ENCODE measurements around the gene RBM43.

RBM43 gene

GRCh38 chr2:151230627-151231140 is 31.0 kb downstream of the RBM43 start:
- in situ Hi-C loops (cut with MboI; ENCODE audit: low sequenced_read_pairs): no loop called here

DNA sequence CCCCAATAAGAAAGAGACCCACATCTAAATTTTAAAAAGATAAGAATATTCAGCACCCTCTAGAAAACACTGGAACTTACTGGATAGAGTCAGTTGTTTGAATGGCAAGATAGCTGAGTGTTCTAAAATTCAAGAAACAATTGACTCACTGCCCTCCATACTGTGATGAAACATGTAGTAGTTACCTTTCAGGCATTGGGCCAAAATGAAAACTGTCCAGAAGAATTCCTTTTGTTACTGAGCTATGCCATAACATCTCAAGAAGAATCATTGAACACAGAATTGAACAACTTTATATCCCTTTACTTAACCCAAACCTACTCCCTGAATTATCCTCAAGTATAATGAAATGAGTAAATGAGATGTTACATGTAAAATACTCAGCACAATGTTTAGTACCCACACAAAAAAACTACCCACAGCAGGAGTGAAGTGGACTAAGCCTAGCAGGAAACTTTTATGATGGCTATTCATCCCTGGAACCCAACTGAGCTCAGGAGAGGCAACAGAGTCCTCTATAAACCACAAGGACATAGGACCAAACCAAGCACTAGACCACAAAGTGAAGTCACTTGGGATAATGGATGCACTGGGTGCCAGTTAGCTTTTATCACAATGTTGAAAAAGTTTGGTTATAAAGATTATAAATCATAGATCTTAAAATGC is 32.7 kb downstream of the RBM43 start:
- in situ Hi-C loops (cut with MboI; ENCODE audit: low sequenced_read_pairs): no loop called here

DNA sequence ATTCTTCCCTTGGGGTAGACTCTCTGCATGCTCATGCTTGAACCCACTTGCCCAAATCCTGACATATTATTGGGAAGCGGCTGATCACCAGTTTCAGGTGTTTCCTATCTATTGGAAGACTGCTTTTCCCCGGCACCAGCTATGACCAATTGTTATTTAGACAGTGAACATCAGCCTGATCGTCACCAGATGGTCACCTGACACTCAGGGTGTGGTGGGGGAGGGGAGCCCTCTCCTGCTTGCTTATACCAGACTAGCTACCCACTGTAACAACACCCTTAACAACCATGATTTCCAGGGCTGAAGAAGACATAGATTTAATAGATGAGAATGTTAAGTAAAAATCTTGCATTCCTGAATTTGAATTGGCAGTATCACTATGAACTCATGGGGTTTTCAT is 44.3 kb downstream of the RBM43 start:
- in situ Hi-C loops (cut with MboI; ENCODE audit: low sequenced_read_pairs): no loop called here

DNA sequence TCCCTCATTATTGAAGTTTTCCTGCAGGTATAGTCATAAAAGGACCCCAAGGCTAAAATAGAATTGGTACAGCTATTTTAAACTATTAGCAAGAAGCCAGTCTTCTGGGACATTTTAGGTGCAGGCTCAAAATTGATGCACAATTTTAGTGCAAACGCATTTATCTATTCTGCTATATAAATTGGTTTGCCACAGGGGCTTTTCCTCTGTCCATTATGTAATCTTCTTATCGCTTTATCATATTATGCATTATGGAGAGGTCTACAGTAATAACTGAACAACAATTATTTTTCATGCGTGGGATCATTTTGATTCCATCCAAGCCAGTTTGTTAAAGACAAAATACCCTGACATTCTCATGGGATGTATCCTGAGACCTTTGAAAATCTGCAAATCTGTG is 54.6 kb downstream of the RBM43 start:
- in situ Hi-C loops (cut with MboI; ENCODE audit: low sequenced_read_pairs): no loop called here

DNA sequence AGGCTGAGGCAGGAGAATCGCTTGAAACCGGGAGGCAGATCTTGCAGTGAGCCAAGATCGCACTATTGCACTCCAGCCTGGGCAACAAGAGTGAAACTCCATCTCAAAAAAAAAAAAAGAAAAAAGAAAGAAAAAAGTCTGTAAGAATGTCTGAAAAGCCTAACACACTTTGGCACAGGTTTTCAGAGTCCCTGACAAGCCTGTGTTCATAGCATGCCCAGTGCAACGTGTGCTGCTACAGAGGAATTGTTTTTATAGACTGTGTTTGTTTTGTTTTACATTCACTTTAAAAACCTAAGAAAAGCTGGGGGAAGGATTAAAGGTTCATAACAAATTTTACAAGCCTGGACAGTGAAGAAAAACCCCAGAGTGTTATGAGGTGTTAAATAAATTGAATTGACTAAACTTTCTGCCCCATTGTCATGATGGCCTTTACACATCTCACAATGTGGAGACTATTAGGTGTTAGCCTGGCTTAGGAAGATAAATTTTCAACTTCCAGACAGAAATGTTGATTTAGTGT is 55.2 kb downstream of the RBM43 start:
- in situ Hi-C loops (cut with MboI; ENCODE audit: low sequenced_read_pairs): no loop called here

GRCh38 chr2:151205571-151205970 is 56.1 kb downstream of the RBM43 start:
- in situ Hi-C loops (cut with MboI; ENCODE audit: low sequenced_read_pairs): no loop called here

DNA sequence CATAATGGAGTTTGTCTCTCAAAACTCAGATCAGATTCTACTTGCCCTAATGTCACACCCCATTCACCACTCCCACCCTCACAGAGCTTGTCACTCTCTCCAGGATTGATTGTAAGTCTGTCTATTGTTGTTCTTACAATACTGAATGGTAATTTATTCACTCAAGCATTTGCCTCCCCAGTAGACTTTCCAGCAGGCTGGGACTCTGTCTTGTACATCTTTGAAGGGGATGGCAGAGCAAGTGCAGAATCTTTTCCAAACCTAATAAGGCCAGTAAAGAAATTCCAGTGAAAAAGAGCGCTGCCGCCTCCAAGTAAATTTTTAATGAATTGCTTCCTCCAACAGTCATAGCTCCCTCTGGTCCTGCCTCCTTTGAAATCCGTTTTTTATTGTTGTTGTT is 56.9 kb downstream of the RBM43 start:
- in situ Hi-C loops (cut with MboI; ENCODE audit: low sequenced_read_pairs): no loop called here

DNA sequence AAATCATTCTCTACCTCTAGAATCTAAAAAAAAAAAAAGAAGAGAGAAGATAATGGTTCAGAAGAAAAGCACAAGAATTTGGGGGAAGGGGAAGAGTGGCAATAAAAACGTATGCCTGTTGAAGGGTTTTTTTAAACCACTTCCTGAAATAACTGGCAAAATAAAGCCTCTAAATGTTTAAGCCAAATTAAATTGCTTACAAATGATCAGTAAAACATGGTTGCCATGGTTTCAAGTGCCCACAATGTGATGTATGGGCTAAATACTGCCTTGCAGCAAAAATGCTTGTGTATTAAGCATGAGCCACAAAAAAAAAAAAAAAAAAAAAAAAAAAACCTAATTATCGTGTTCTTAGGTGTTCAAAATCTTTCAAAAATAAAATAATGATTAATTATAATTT is 60.8 kb downstream of the RBM43 start:
- in situ Hi-C loops (cut with MboI; ENCODE audit: low sequenced_read_pairs): no loop called here

DNA sequence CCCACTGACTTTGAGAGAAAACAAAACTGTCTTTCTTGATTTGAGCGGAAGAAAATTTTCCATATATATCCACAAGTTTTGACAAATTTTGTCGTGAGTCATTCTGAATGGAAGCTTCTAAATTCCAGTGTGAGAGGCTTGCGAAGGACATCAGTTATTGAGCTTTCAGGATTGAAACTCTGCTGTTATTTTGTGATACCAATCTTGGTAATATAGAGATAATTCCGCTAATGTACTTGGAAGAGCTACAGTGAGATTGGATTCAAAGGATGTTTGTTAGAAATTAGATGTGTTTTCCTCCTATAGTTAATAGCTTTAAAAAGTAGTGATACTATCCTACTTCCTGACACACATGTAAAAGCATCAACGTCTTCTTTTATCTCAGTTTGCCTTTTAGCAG is 61.4 kb downstream of the RBM43 start:
- in situ Hi-C loops (cut with MboI; ENCODE audit: low sequenced_read_pairs): no loop called here

DNA sequence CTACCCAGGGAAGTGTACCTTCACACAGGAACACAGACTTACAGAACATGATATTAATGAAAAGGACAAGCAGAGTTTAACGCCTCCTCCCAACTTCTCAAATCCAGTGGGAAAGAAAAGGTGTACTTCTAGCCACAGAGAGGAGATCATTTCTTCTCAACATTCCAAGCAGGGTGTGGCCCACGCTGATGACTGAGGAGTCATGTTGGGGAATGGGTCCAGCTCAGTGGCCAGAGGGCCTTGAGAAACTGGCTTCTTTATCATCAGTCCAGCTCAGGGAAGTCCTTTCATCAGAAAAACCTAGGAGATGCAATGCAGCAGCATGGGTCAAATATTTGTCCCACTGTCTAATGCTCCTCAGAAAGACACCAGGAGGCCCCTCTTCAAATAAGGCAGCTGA is 63.0 kb downstream of the RBM43 start:
- in situ Hi-C loops (cut with MboI; ENCODE audit: low sequenced_read_pairs): no loop called here
